K562 (cell line): Measurements from ENCODE around the gene NYAP2. TPM values are rescaled to one million over a fixed set of nuclear protein-coding genes. Genes with fewer than 3 reads are reported as not detected.
A peak's percentile ranks its signal among the peaks of the same experiment; 100 is the strongest.

ENCODE experiments used
- ATAC-seq: fragments of 200-7000 bp; cut with Tn5 transposase; 3 replicates; pipeline ENCODE4 v1.9.1; 2020; ENCODE audit warnings: moderate library complexity
- BruUV-seq: library from RNA; stranded (reverse); fragments of 400-500 nt; replicated peaks from 2 replicates; lab custom pipeline; 2021; lab: Mats Ljungman, UMichigan
- CTCF ChIA-PET: fragments of 300-600 bp; formaldehyde crosslinking; extraction: SDS; loops from one replicate; lab custom pipeline; 2021; ENCODE audit warnings: low intra/inter-chr PET ratio; lab: Yijun Ruan, JAX
- POLR2A ChIA-PET: fragments of 300-600, 350-650 bp; sonication (Branson Sonifier 250); formaldehyde crosslinking; extraction: SDS; loops from one replicate; lab custom pipeline; 2021; ENCODE audit warnings: antibody characterized with exemption, inconsistent platforms; lab: Yijun Ruan, JAX
- DNase-seq, 4 experiments: peaks; one replicate each; pipeline versions ENCODE4 v3.0.0 to v3.0.0-alpha.2; 2011 to 2018; ENCODE audit warnings: low spot score in 3 of 4, mixed read lengths in 3 of 4; ENCODE audit errors: extremely low read depth in 1 of 4
- FAIRE-seq: peaks from 2 replicates; lab custom pipeline; 2011; peaks lifted over from hg19 to GRCh38; lab: Jason Lieb, UNC
- H2AFZ ChIP-seq: 2 replicates; pipeline ENCODE4 v1.6.0; 2011; ENCODE audit warnings: low read depth, low read length, control low read depth, inconsistent platforms
- H3K27ac ChIP-seq: fragments of 200-600 bp; 3 replicates; pipeline ENCODE4 v1.8.0; 2011; ENCODE audit warnings: low read depth, mild to moderate bottlenecking, control low read depth, inconsistent platforms, low read length, moderate library complexity, mixed read lengths; ENCODE audit errors: extremely low read depth
- H3K27me3 ChIP-seq, 2 experiments: fragments of 300-600 bp in 1 of 2; 2 replicates in 1 of 2; 3 replicates in 1 of 2; pipeline versions ENCODE4 v1.6.0 to v1.8.0; 2011; ENCODE audit warnings: inconsistent platforms in 2 of 2, low read length in 2 of 2, mild to moderate bottlenecking in 1 of 2, mixed read lengths in 1 of 2, moderate library complexity in 1 of 2; ENCODE audit not compliant: control insufficient read depth in 2 of 2, insufficient read depth in 2 of 2
- H3K36me3 ChIP-seq: fragments of 300-600 bp; 3 replicates; pipeline ENCODE4 v1.8.0; 2011; ENCODE audit warnings: mild to moderate bottlenecking, low read length, inconsistent platforms; ENCODE audit not compliant: control insufficient read depth, insufficient read depth
- H3K4me1 ChIP-seq, 2 experiments: fragments of 200-600 bp in 1 of 2; replicated peaks in 1 of 2; 2 replicates in 1 of 2; 3 replicates in 1 of 2; pipeline versions ENCODE4 v1.5.1 to v1.8.0; 2011; ENCODE audit warnings: inconsistent platforms in 2 of 2, low read length in 2 of 2, mild to moderate bottlenecking in 1 of 2, mixed read lengths in 1 of 2, moderate library complexity in 1 of 2; ENCODE audit not compliant: control insufficient read depth in 2 of 2, insufficient read depth in 2 of 2
- H3K4me2 ChIP-seq: 2 replicates; pipeline ENCODE4 v1.6.1; 2011; ENCODE audit warnings: low read length, control low read depth, inconsistent platforms, mixed read lengths; ENCODE audit not compliant: insufficient read depth
- H3K4me3 ChIP-seq: fragments of 200-600 bp; sonication (generic), shearing (Covaris generic); 2 replicates; pipeline ENCODE4 v1.5.1; 2016; ENCODE audit warnings: control low read depth, inconsistent platforms
- H3K79me2 ChIP-seq: fragments of 200-600 bp; 3 replicates; pipeline ENCODE4 v1.8.0; 2011; ENCODE audit warnings: low read length, inconsistent platforms; ENCODE audit not compliant: control insufficient read depth, insufficient read depth
- H3K9ac ChIP-seq, 2 experiments: 2 replicates each; pipeline versions ENCODE4 v1.6.0 to v1.6.1; 2011; ENCODE audit warnings: low read depth in 2 of 2, low read length in 2 of 2, control low read depth in 1 of 2, inconsistent platforms in 1 of 2, mild to moderate bottlenecking in 1 of 2, mixed read lengths in 1 of 2; ENCODE audit not compliant: insufficient read depth in 1 of 2
- H3K9me1 ChIP-seq: one replicate; pipeline ENCODE4 v1.6.0; 2011; ENCODE audit warnings: inconsistent platforms, mild to moderate bottlenecking, low read length, moderate library complexity; ENCODE audit not compliant: control insufficient read depth, insufficient read depth
- H3K9me3 ChIP-seq: replicated peaks from 2 replicates; pipeline ENCODE4 v1.5.1; 2011; ENCODE audit warnings: low read depth, low read length, inconsistent platforms; ENCODE audit not compliant: control insufficient read depth, insufficient read depth
- H4K20me1 ChIP-seq: replicated peaks from 2 replicates; pipeline ENCODE4 v1.6.1; 2011; ENCODE audit warnings: low read length, inconsistent platforms, mixed read lengths; ENCODE audit not compliant: control insufficient read depth, insufficient read depth
- BHLHE40 ChIP-seq: IDR thresholded peaks from 2 replicates; pipeline ENCODE4 v1.6.1; 2011; ENCODE audit warnings: low read length, improper control_type of control experiment
- CBFA2T3 ChIP-seq: fragments of 450-650 bp; IDR thresholded peaks from 2 replicates; pipeline ENCODE4 v1.6.1; 2017
- CSDE1 ChIP-seq, 2 experiments: fragments of 450-650 bp; IDR thresholded peaks; 2 replicates each; pipeline ENCODE4 v1.6.1; 2016; ENCODE audit warnings: mild to moderate bottlenecking in 1 of 2
- DPF2 ChIP-seq: fragments of 450-650 bp; IDR thresholded peaks from 2 replicates; pipeline ENCODE4 v1.6.1; 2016
- ELF1 ChIP-seq: fragments of 200-800 bp; sonication (Bioruptor generic); IDR thresholded peaks from 2 replicates; pipeline ENCODE4 v1.6.1; 2016; ENCODE audit warnings: missing genetic modification characterization, missing compliant biosample characterization
- EP300 ChIP-seq: IDR thresholded peaks from 2 replicates; pipeline ENCODE4 v1.6.1; 2012; ENCODE audit warnings: low read length, improper control_type of control experiment
- ESRRA ChIP-seq: fragments of 450-650 bp; IDR thresholded peaks from 2 replicates; pipeline ENCODE4 v1.6.1; 2014; ENCODE audit warnings: low read depth, mild to moderate bottlenecking, moderate library complexity, borderline replicate concordance
- GABPA ChIP-seq: fragments of 200-800 bp; sonication (Bioruptor generic); conservative IDR thresholded peaks from 2 replicates; pipeline ENCODE4 v1.6.1; 2016; ENCODE audit warnings: low read depth, missing genetic modification characterization, missing compliant biosample characterization
- GABPB2 ChIP-seq: fragments of 250-450 bp; sonication (Bioruptor Pico); conservative IDR thresholded peaks from 2 replicates; pipeline ENCODE4 v1.5.1; 2021; ENCODE audit warnings: mild to moderate bottlenecking
- ID3 ChIP-seq, 2 experiments: fragments of 250-450 bp in 1 of 2; fragments of 450-650 bp in 1 of 2; sonication (Bioruptor Pico) in 1 of 2; IDR thresholded peaks; 2 replicates each; pipeline versions ENCODE4 v1.6.1 to v1.8.0; 2016 to 2021; ENCODE audit warnings: mild to moderate bottlenecking in 2 of 2, moderate library complexity in 2 of 2, missing compliant biosample characterization in 1 of 2, missing genetic modification characterization in 1 of 2
- PHF20 ChIP-seq: fragments of 450-650 bp; IDR thresholded peaks from 2 replicates; pipeline ENCODE4 v1.6.1; 2018; ENCODE audit not compliant: partially characterized antibody
- PML ChIP-seq: IDR thresholded peaks from 2 replicates; pipeline ENCODE4 v1.6.1; 2012; ENCODE audit warnings: low read length, inconsistent platforms
- TAL1 ChIP-seq: fragments of 450-650 bp; IDR thresholded peaks from 2 replicates; pipeline ENCODE4 v1.6.1; 2016; ENCODE audit warnings: mild to moderate bottlenecking
- TCF3 ChIP-seq: sonication (generic); formaldehyde crosslinking; IDR thresholded peaks from 2 replicates; pipeline ENCODE4 v1.4.0; 2020; ENCODE audit warnings: mild to moderate bottlenecking, missing genetic modification reagents
- ZEB2 ChIP-seq: fragments of 450-650 bp; IDR thresholded peaks from 2 replicates; pipeline ENCODE4 v1.6.1; 2016
- ZNF175 ChIP-seq: fragments of 200-800 bp; sonication (Bioruptor generic); IDR thresholded peaks from 2 replicates; pipeline ENCODE4 v1.6.1; 2016; ENCODE audit warnings: low read depth, mild to moderate bottlenecking, missing genetic modification characterization, missing compliant biosample characterization
- ZSCAN29 ChIP-seq: fragments of 450-650 bp; IDR thresholded peaks from 2 replicates; pipeline ENCODE4 v1.6.1; 2017
- WGBS: fragments of 100-300 bp; shearing (Covaris generic); methylation state at CpG from one replicate; pipeline ENCODE4 v1.1.6; 2016; ENCODE audit warnings: low coverage, mixed read lengths; ENCODE audit not compliant: insufficient coverage; ENCODE audit errors: missing lambda C conversion rate; 5-methylcytosine and 5-hydroxymethylcytosine counted together
- in situ Hi-C: fragments of 300-500 bp; cut with MboI; formaldehyde crosslinking; loops from 4 replicates; pipeline ENCODE4 v1.15.0; 2018; ENCODE audit warnings: inconsistent platforms, mixed read lengths
- intact Hi-C: fragments of 100-400 bp; cut with micrococcal nuclease; formaldehyde crosslinking; loops from 2 replicates; pipeline ENCODE4 v1.14.2; 2022
- polyA plus RNA-seq, 8 experiments: library from polyadenylated mRNA; depleted of rRNA in 4 of 8; stranded (reverse) in 5 of 8; unstranded in 3 of 8; fragments of >200 nt; fragmentation: Nextera tagmentation in 2 of 8; fragmentation: Illumina TruSeq in 1 of 8; extraction: Ambion mirVana in 2 of 8; extraction: Trizol in 1 of 8; gene quantifications; 2 replicates each; pipeline versions ENCODE4 v1.2.1 to v1.2.3, GENCODE V29; 2011 to 2014; ENCODE audit warnings: inconsistent platforms in 1 of 8, missing spikeins in 1 of 8
- total RNA-seq, 7 experiments: library from RNA; depleted of rRNA in 6 of 7; stranded (reverse); fragments of >200 nt in 6 of 7; fragmentation: Illumina TruSeq in 2 of 7; extraction: Trizol in 2 of 7; gene quantifications; 2 replicates each; pipeline versions ENCODE4 v1.2.1 to v1.2.3, GENCODE V29; 2011 to 2021; ENCODE audit warnings: low replicate concordance in 1 of 7

The NYAP2 gene
- total and polyA plus RNA-seq, 9 of the 15 experiments (the other 6 are each of a cell fraction or from before 2014, with no cell fraction given), result 0.03 to 0.04 (median 0.04) TPM; not detected in 3

GRCh38 chr2:225465827-225466226 lies 66.3 kb downstream of the NYAP2 start:
- no peak overlapping the region for H3K4me3 ChIP-seq
- ATAC-seq (no peak), FAIRE-seq (no peak), DNase-seq (no peak)
- H4K20me1 ChIP-seq, result no peaks in the 10 kb centered on the region
- intact Hi-C loops, result no loop called here
- no peaks in the 10 kb centered on the region for H3K9me1 ChIP-seq
- no peak overlapping the region for H3K4me2 ChIP-seq
- no peaks in the 10 kb centered on the region; a peak in 1 of 5 replicates for H3K4me1 ChIP-seq
- H3K27ac ChIP-seq, result peak overlapping the region; percentile 78; the same call in 2 of the 3 replicates
- no peaks in the 10 kb centered on the region for H3K36me3 ChIP-seq
- no TSS peak for BruUV-seq
- ChIA-PET CTCF (no interaction called here), POLR2A (no interaction called here)
- WGBS, result 23% methylated on average over 4 of the region's 4 CpGs
- no peak overlapping the region; a peak in 1 of 4 replicates for H3K9ac ChIP-seq
- no peaks in the 10 kb centered on the region for H3K9me3 ChIP-seq
- no peaks in the 10 kb centered on the region for H3K79me2 ChIP-seq
- no peak for TF ChIP-seq CSDE1 (IDR thresholded peaks at IDR 0.05)
- in situ Hi-C loops, result no loop called here
- H3K27me3 ChIP-seq, result no peaks in the 10 kb centered on the region
- 0 out of 2 replicates have a peak overlapping the region, but pooled peaks have one; percentile 23 for H2AFZ ChIP-seq

GRCh38 chr2:225466891-225467604 lies 67.5 kb downstream of the NYAP2 start:
- FAIRE-seq (peak; percentile 56), ATAC-seq (peak; percentile 61), DNase-seq (peak; percentile 11 to 69 (median 12))
- intact Hi-C loops, result no loop called here
- Histone ChIP-seq H3K9ac (peak overlapping the region in 1 of 2 experiments; percentile 44; a peak in 2 of 4 replicates), H3K9me1 (no peaks in the 10 kb centered on the region), H3K36me3 (no peaks in the 10 kb centered on the region), H3K4me2 (no peak overlapping the region), H3K27ac (peak overlapping the region; percentile 78), H3K4me1 (no peaks in the 10 kb centered on the region; a peak in 1 of 5 replicates), H2AFZ (peak overlapping the region; percentile 68), H3K27me3 (no peaks in the 10 kb centered on the region), H3K4me3 (no peak overlapping the region), H4K20me1 (no peaks in the 10 kb centered on the region), H3K9me3 (no peaks in the 10 kb centered on the region), H3K79me2 (no peaks in the 10 kb centered on the region)
- in situ Hi-C loops, result no loop called here
- ChIA-PET CTCF (no interaction called here), POLR2A (no interaction called here)
- 0% methylated on average over 2 of the region's 9 CpGs for WGBS
- BruUV-seq, result no TSS peak
- 0 out of 2 replicates have a peak, but pooled peaks have one; percentile 33 for TF ChIP-seq GABPA
- TF ChIP-seq ZNF175 (CRISPR knock-in tag), result peak; percentile 63; the same call in 1 of the 2 replicates
- no peak for TF ChIP-seq PHF20
- no peak for TF ChIP-seq ELF1 (tag)
- TF ChIP-seq ZSCAN29, result no peak
- TF ChIP-seq EP300, result peak; percentile 78
- peak; percentile 75; the same call in 1 of the 2 replicates for TF ChIP-seq ZEB2
- TF ChIP-seq TCF3 (CRISPR knock-in tag), result peak; percentile 86
- TF ChIP-seq ESRRA, result 0 out of 2 replicates have a peak, but pooled peaks have one; percentile 12
- no peak for TF ChIP-seq ID3 (CRISPR knock-in tag; IDR thresholded peaks at IDR 0.05)
- TF ChIP-seq ID3 (tag; IDR thresholded peaks at IDR 0.05), result peak; percentile 59
- TF ChIP-seq BHLHE40, result peak; percentile 41; the same call in 1 of the 2 replicates
- TF ChIP-seq TAL1, result peak; percentile 71
- no peak for TF ChIP-seq GABPB2
- peak; percentile 40; the same call in 1 of the 2 replicates for TF ChIP-seq DPF2
- peak; percentile 49 for TF ChIP-seq PML
- TF ChIP-seq CBFA2T3, result peak; percentile 87
